Neural progenitor cell (in vitro differentiated cells): ENCODE measurements around the gene EPB41.

ENCODE experiments used
- CTCF ChIP-seq: fragments of 200-600 bp; sonication (generic); IDR thresholded peaks from 2 replicates; pipeline ENCODE4 v1.5.1; 2017; ENCODE audit warnings: antibody characterized with exemption, mild to moderate bottlenecking
- EZH2 ChIP-seq: fragments of 200-600 bp; sonication (generic); IDR thresholded peaks from 2 replicates; pipeline ENCODE4 v1.6.1; 2017; ENCODE audit warnings: antibody characterized with exemption, mild to moderate bottlenecking, moderate library complexity
- EZH2phosphoT487 ChIP-seq: fragments of 200-600 bp; sonication (generic); IDR thresholded peaks from 2 replicates; pipeline ENCODE4 v1.6.1; 2017; ENCODE audit warnings: antibody characterized with exemption

- no peak for TF ChIP-seq CTCF
- TF ChIP-seq EZH2phosphoT487: no peak
- no peak for TF ChIP-seq EZH2
Measured at GRCh38 chr1:29017975-29018712, 103.8 kb downstream of the EPB41 start.
